ENCODE results near the gene CRIP2. TPM values are rescaled to one million over a fixed set of nuclear protein-coding genes. Genes with fewer than 3 reads are reported as not detected.

The CRIP2 gene
- total and polyA plus RNA-seq, 2 experiments from 2014 or later, result 3.4 to 9.6 TPM

DNA sequence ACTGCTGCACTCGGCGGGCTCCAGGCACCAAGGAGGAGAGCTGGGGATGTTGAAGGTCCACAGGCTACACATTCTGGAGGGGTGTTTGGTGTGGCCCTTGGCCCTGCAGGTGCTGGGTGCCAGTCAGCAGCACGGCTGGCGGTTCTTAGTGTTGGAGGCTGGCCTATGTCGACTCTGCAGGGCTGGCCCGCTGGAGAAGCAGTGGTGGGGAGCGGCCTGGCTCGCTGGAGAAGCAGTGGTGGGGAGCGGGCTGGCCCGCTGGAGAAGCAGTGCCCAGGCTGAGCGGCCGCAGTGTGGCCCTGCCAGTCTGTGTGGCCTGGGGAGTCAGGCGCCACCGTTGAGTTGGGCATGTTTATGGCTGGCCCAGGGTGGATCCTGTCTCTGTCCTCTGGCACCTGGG lies 27.6 kb upstream of the CRIP2 start:
- Histone ChIP-seq H3K4me1 (ENCODE audit: insufficient read depth) (no peaks in the 10 kb centered on the region), H3K79me2 (replicated peaks; ENCODE audit: insufficient read depth) (peaks cover 11% of the 10 kb centered on the region; the same call in 1 of the 2 replicates), H3K4me3 (no peak overlapping the region), H4K20me1 (replicated peaks; ENCODE audit: insufficient read depth) (peaks cover 20% of the 10 kb centered on the region), H3K27me3 (ENCODE audit: insufficient read depth) (no peaks in the 10 kb centered on the region), H3K27ac (ENCODE audit: low read depth) (no peak overlapping the region), H3F3A (replicated peaks; ENCODE audit: low read depth) (0 out of 2 replicates have a peak, but pooled peaks cover 3% of the 10 kb centered on the region), H3K4me2 (no peak overlapping the region), H3K9me2 (ENCODE audit: insufficient read depth) (no peaks in the 10 kb centered on the region), H2AFZ (no peak overlapping the region), H3K36me3 (ENCODE audit: insufficient read depth) (peaks cover 9% of the 10 kb centered on the region)
- DNase-seq (ENCODE audit: low spot score), result no peak
- TF ChIP-seq, protein P1, sequence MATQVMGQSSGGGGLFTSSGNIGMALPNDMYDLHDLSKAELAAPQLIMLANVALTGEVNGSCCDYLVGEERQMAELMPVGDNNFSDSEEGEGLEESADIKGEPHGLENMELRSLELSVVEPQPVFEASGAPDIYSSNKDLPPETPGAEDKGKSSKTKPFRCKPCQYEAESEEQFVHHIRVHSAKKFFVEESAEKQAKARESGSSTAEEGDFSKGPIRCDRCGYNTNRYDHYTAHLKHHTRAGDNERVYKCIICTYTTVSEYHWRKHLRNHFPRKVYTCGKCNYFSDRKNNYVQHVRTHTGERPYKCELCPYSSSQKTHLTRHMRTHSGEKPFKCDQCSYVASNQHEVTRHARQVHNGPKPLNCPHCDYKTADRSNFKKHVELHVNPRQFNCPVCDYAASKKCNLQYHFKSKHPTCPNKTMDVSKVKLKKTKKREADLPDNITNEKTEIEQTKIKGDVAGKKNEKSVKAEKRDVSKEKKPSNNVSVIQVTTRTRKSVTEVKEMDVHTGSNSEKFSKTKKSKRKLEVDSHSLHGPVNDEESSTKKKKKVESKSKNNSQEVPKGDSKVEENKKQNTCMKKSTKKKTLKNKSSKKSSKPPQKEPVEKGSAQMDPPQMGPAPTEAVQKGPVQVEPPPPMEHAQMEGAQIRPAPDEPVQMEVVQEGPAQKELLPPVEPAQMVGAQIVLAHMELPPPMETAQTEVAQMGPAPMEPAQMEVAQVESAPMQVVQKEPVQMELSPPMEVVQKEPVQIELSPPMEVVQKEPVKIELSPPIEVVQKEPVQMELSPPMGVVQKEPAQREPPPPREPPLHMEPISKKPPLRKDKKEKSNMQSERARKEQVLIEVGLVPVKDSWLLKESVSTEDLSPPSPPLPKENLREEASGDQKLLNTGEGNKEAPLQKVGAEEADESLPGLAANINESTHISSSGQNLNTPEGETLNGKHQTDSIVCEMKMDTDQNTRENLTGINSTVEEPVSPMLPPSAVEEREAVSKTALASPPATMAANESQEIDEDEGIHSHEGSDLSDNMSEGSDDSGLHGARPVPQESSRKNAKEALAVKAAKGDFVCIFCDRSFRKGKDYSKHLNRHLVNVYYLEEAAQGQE (IDR thresholded peaks at IDR 0.05; ENCODE audit: unreplicated experiment), result no peak
- TF ChIP-seq, protein P2, sequence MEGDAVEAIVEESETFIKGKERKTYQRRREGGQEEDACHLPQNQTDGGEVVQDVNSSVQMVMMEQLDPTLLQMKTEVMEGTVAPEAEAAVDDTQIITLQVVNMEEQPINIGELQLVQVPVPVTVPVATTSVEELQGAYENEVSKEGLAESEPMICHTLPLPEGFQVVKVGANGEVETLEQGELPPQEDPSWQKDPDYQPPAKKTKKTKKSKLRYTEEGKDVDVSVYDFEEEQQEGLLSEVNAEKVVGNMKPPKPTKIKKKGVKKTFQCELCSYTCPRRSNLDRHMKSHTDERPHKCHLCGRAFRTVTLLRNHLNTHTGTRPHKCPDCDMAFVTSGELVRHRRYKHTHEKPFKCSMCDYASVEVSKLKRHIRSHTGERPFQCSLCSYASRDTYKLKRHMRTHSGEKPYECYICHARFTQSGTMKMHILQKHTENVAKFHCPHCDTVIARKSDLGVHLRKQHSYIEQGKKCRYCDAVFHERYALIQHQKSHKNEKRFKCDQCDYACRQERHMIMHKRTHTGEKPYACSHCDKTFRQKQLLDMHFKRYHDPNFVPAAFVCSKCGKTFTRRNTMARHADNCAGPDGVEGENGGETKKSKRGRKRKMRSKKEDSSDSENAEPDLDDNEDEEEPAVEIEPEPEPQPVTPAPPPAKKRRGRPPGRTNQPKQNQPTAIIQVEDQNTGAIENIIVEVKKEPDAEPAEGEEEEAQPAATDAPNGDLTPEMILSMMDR (conservative IDR thresholded peaks at IDR 0.05; ENCODE audit: low read depth in 2 of 2), result no peak
- TF ChIP-seq EZH2phosphoT487 (IDR thresholded peaks at IDR 0.05; ENCODE audit: unreplicated experiment), result no peak
- TF ChIP-seq ZNF114 (CRISPR knock-in tag; IDR thresholded peaks at IDR 0.05), result no peak
- TF ChIP-seq EZH2 (IDR thresholded peaks at IDR 0.05; ENCODE audit: low read depth, unreplicated experiment), result no peak
- TF ChIP-seq, protein P3, sequence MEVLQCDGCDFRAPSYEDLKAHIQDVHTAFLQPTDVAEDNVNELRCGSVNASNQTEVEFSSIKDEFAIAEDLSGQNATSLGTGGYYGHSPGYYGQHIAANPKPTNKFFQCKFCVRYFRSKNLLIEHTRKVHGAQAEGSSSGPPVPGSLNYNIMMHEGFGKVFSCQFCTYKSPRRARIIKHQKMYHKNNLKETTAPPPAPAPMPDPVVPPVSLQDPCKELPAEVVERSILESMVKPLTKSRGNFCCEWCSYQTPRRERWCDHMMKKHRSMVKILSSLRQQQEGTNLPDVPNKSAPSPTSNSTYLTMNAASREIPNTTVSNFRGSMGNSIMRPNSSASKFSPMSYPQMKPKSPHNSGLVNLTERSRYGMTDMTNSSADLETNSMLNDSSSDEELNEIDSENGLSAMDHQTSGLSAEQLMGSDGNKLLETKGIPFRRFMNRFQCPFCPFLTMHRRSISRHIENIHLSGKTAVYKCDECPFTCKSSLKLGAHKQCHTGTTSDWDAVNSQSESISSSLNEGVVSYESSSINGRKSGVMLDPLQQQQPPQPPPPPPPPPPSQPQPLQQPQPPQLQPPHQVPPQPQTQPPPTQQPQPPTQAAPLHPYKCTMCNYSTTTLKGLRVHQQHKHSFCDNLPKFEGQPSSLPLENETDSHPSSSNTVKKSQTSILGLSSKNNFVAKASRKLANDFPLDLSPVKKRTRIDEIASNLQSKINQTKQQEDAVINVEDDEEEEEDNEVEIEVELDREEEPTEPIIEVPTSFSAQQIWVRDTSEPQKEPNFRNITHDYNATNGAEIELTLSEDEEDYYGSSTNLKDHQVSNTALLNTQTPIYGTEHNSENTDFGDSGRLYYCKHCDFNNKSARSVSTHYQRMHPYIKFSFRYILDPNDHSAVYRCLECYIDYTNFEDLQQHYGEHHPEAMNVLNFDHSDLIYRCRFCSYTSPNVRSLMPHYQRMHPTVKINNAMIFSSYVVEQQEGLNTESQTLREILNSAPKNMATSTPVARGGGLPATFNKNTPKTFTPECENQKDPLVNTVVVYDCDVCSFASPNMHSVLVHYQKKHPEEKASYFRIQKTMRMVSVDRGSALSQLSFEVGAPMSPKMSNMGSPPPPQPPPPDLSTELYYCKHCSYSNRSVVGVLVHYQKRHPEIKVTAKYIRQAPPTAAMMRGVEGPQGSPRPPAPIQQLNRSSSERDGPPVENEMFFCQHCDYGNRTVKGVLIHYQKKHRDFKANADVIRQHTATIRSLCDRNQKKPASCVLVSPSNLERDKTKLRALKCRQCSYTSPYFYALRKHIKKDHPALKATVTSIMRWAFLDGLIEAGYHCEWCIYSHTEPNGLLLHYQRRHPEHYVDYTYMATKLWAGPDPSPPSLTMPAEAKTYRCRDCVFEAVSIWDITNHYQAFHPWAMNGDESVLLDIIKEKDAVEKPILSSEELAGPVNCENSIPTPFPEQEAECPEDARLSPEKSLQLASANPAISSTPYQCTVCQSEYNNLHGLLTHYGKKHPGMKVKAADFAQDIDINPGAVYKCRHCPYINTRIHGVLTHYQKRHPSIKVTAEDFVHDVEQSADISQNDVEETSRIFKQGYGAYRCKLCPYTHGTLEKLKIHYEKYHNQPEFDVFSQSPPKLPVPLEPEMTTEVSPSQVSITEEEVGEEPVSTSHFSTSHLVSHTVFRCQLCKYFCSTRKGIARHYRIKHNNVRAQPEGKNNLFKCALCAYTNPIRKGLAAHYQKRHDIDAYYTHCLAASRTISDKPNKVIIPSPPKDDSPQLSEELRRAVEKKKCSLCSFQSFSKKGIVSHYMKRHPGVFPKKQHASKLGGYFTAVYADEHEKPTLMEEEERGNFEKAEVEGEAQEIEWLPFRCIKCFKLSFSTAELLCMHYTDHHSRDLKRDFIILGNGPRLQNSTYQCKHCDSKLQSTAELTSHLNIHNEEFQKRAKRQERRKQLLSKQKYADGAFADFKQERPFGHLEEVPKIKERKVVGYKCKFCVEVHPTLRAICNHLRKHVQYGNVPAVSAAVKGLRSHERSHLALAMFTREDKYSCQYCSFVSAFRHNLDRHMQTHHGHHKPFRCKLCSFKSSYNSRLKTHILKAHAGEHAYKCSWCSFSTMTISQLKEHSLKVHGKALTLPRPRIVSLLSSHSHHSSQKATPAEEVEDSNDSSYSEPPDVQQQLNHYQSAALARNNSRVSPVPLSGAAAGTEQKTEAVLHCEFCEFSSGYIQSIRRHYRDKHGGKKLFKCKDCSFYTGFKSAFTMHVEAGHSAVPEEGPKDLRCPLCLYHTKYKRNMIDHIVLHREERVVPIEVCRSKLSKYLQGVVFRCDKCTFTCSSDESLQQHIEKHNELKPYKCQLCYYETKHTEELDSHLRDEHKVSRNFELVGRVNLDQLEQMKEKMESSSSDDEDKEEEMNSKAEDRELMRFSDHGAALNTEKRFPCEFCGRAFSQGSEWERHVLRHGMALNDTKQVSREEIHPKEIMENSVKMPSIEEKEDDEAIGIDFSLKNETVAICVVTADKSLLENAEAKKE (CRISPR knock-in tag; IDR thresholded peaks at IDR 0.05), result no peak
- no peak for TF ChIP-seq ZNF331 (CRISPR knock-in tag; IDR thresholded peaks at IDR 0.05; ENCODE audit: low read depth)
- TF ChIP-seq JUNB (IDR thresholded peaks at IDR 0.05; ENCODE audit: unreplicated experiment), result no peak
- no peak for TF ChIP-seq POLR2AphosphoS5 (IDR thresholded peaks at IDR 0.05; ENCODE audit: low read depth)
- no peak for TF ChIP-seq CREB1 (CRISPR knock-in tag; IDR thresholded peaks at IDR 0.05; ENCODE audit: low read depth)
- TF ChIP-seq, protein P4, sequence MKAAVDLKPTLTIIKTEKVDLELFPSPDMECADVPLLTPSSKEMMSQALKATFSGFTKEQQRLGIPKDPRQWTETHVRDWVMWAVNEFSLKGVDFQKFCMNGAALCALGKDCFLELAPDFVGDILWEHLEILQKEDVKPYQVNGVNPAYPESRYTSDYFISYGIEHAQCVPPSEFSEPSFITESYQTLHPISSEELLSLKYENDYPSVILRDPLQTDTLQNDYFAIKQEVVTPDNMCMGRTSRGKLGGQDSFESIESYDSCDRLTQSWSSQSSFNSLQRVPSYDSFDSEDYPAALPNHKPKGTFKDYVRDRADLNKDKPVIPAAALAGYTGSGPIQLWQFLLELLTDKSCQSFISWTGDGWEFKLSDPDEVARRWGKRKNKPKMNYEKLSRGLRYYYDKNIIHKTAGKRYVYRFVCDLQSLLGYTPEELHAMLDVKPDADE (IDR thresholded peaks at IDR 0.05), result no peak
- no peak for TF ChIP-seq STAT1 (IDR thresholded peaks at IDR 0.05; ENCODE audit: unreplicated experiment)
- TF ChIP-seq NANOG (IDR thresholded peaks at IDR 0.05; ENCODE audit: borderline replicate concordance), result no peak
- no peak for ATAC-seq
- H3K9me3 Mint-ChIP-seq, result no peaks in the 10 kb centered on the region
- 0 out of 3 replicates have a peak, but pooled peaks cover 3% of the 10 kb centered on the region for H3K4me1 Mint-ChIP-seq
- no peak overlapping the region for H3K4me3 Mint-ChIP-seq
- peaks cover 13% of the 10 kb centered on the region for H3K27me3 Mint-ChIP-seq (ENCODE audit: insufficient read depth, low read depth, poor library complexity)
- H3K27ac Mint-ChIP-seq, result 0 out of 2 replicates have a peak overlapping the region, but pooled peaks have one; percentile 52
- H3K36me3 Mint-ChIP-seq (ENCODE audit: low read depth), result peaks cover 31% of the 10 kb centered on the region

All from GM23338 (cell line).